Measurements from ENCODE around the gene CDON. TPM values are rescaled to one million over a fixed set of nuclear protein-coding genes. Genes with fewer than 3 reads are reported as not detected.

CDON gene
- total and polyA plus RNA-seq, 4 donors: 1.5 to 25.6 (median 9.9) TPM

DNA sequence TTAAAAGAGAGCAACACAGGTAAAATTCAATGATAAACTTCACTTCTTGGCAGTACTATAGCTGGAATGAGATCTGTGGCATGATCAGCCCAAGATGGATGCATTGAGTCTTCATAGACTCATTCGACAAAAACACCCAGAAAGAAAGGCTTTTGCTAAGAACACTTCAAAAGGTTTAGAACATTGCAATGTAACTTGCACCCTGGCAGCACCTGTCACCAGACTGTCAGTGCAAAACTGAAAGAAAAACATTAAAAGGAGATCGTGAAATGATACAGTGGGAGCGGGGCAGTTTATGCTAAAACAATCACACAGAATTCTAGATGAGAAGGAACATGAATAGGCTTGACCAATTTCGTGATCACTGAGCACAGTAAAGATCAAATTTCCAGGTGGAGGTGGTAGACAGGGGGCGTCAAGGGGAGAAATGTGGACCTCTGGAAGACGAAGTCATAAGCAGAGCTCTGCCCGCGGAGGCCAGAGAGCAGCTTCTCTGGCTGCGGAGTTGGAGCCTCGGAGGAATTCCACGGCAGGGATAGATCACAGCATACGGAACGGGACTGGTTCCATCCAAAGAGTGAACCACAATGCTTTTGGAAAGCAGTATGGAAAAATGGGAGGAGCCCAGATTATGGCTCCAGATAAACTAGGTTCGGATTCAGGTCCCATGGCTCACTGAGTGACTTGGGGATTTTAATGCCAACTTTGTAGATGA is 104.9 kb downstream of the CDON start:
- Histone ChIP-seq H3K9ac (ENCODE audit: insufficient read depth in 1 of 2, low read length in 2 of 2) (no peak overlapping the region), H3K36me3 (ENCODE audit: control insufficient read depth in 4 of 4, insufficient read depth in 4 of 4, low read length in 4 of 4) (peaks cover 0 to 3% (median 0%) of the 10 kb centered on the region in 4 donors), H3K27ac (ENCODE audit: low read depth in 1 of 2, low read length in 1 of 2) (no peak overlapping the region), H3K4me3 (no peak overlapping the region), H3K4me1 (ENCODE audit: control insufficient read depth in 5 of 5, insufficient read depth in 5 of 5, low read length in 5 of 5) (peaks cover 0 to 5% (median 3%) of the 10 kb centered on the region in 5 donors), H3K27me3 (ENCODE audit: control insufficient read depth in 3 of 3, insufficient read depth in 3 of 3, low read length in 2 of 3) (peaks cover 0 to 5% (median 0%) of the 10 kb centered on the region in 3 donors), H3K9me3 (ENCODE audit: control insufficient read depth in 4 of 4, insufficient read depth in 3 of 4, low read length in 3 of 4) (peaks cover 0 to 7% (median 1%) of the 10 kb centered on the region in 4 donors)
- ATAC-seq (ENCODE audit: insufficient read depth, low FRiP score) (no peak), DNase-seq (no peak)
- TF ChIP-seq, protein P1, sequence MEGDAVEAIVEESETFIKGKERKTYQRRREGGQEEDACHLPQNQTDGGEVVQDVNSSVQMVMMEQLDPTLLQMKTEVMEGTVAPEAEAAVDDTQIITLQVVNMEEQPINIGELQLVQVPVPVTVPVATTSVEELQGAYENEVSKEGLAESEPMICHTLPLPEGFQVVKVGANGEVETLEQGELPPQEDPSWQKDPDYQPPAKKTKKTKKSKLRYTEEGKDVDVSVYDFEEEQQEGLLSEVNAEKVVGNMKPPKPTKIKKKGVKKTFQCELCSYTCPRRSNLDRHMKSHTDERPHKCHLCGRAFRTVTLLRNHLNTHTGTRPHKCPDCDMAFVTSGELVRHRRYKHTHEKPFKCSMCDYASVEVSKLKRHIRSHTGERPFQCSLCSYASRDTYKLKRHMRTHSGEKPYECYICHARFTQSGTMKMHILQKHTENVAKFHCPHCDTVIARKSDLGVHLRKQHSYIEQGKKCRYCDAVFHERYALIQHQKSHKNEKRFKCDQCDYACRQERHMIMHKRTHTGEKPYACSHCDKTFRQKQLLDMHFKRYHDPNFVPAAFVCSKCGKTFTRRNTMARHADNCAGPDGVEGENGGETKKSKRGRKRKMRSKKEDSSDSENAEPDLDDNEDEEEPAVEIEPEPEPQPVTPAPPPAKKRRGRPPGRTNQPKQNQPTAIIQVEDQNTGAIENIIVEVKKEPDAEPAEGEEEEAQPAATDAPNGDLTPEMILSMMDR (IDR thresholded peaks at IDR 0.05; ENCODE audit: control extremely low read depth, extremely low read depth): no peak
- 91 to 93% methylated on average over 14 of the region's 14 CpGs for WGBS, 2 donors

- Histone ChIP-seq H3K9ac (ENCODE audit: insufficient read depth in 1 of 2, low read length in 2 of 2) (no peak overlapping the region), H3K4me3 (no peak overlapping the region), H3K27ac (ENCODE audit: low read depth in 1 of 2, low read length in 1 of 2) (no peak overlapping the region), H3K9me3 (ENCODE audit: control insufficient read depth in 4 of 4, insufficient read depth in 3 of 4, low read length in 3 of 4) (peaks cover 0 to under 1% (median 0%) of the 10 kb centered on the region in 4 donors), H3K27me3 (ENCODE audit: control insufficient read depth in 3 of 3, insufficient read depth in 3 of 3, low read length in 2 of 3) (peaks cover 0 to 5% (median 0%) of the 10 kb centered on the region in 3 donors), H3K4me1 (ENCODE audit: control insufficient read depth in 5 of 5, insufficient read depth in 5 of 5, low read length in 5 of 5) (peaks cover 1 to 11% (median 8%) of the 10 kb centered on the region in 5 donors), H3K36me3 (ENCODE audit: control insufficient read depth in 4 of 4, insufficient read depth in 4 of 4, low read length in 4 of 4) (peaks cover 0 to 1% (median 0%) of the 10 kb centered on the region in 4 donors)
- ATAC-seq (ENCODE audit: insufficient read depth, low FRiP score): no peak
- DNase-seq: no peak
- WGBS, 2 donors: 86 to 93% methylated on average over 22 of the region's 22 CpGs
- TF ChIP-seq, protein P1 (IDR thresholded peaks at IDR 0.05; ENCODE audit: control extremely low read depth, extremely low read depth): no peak
Measured at GRCh38 chr11:125956391-125957134, 106.1 kb downstream of the CDON start.

DNA sequence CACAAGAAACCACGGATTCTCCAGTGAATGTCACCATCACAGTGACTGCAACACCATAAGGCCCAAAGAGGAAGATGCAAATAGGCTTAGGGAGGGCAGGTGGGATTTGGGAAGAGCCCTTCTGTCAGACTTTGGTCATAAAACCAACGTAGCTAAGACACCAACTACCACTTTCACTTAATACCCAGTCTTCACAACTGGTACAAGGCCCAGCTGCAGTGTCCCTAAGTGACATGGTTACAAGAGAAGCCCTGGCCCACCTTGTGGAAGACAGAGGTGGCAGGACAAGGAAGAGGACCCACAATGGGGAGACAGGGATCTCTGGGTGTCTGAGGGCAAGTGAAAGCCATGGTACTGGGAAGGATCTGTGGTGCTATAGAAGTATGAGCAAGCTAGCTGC is 106.8 kb downstream of the CDON start:
- TF ChIP-seq, protein P1 (IDR thresholded peaks at IDR 0.05; ENCODE audit: control extremely low read depth, extremely low read depth): no peak
- Histone ChIP-seq H3K36me3 (ENCODE audit: control insufficient read depth in 4 of 4, insufficient read depth in 4 of 4, low read length in 4 of 4) (no peaks in the 10 kb centered on the region), H3K27ac (ENCODE audit: low read depth in 1 of 2, low read length in 1 of 2) (no peak overlapping the region), H3K4me1 (ENCODE audit: control insufficient read depth in 5 of 5, insufficient read depth in 5 of 5, low read length in 5 of 5) (peaks cover 3 to 18% (median 8%) of the 10 kb centered on the region in 5 donors), H3K9me3 (ENCODE audit: control insufficient read depth in 4 of 4, insufficient read depth in 3 of 4, low read length in 3 of 4) (no peaks in the 10 kb centered on the region), H3K4me3 (no peak overlapping the region), H3K9ac (ENCODE audit: insufficient read depth in 1 of 2, low read length in 2 of 2) (no peak overlapping the region), H3K27me3 (ENCODE audit: control insufficient read depth in 3 of 3, insufficient read depth in 3 of 3, low read length in 2 of 3) (peaks cover 0 to 5% (median 0%) of the 10 kb centered on the region in 3 donors)
- ATAC-seq (ENCODE audit: insufficient read depth, low FRiP score) (no peak), DNase-seq (no peak)
- WGBS, 2 donors: 82 to 90% methylated on average over 2 of the region's 2 CpGs

Measured in lung (tissue), 12 donors.